ENCODE data around the gene EMC7. TPM values are rescaled to one million over a fixed set of nuclear protein-coding genes. Genes with fewer than 3 reads are reported as not detected.

Gene EMC7
- total RNA-seq, 4 donors from 2014 or later: 34.6 to 49.2 (median 43.2) TPM

- H3K9me3 ChIP-seq: no peaks in the 10 kb centered on the region
- peaks cover 0 to 31% (median 8%) of the 10 kb centered on the region in 3 donors for H3K4me1 ChIP-seq
- no peaks in the 10 kb centered on the region for H3K36me3 ChIP-seq
- no peak for ATAC-seq
- peak overlapping the region; percentile 85 to 99 for H3K4me3 ChIP-seq
- TF ChIP-seq CTCF (IDR thresholded peaks at IDR 0.05) (no peak), POLR2AphosphoS5 (IDR thresholded peaks at IDR 0.05) (no peak), EP300 (IDR thresholded peaks at IDR 0.05) (no peak), POLR2A (IDR thresholded peaks at IDR 0.05) (no peak)
- H3K27me3 ChIP-seq: no peaks in the 10 kb centered on the region
- H3K27ac ChIP-seq: peak overlapping the region; percentile 71 to 98 (median 95)
- 54 to 100% methylated on average over 1 of the region's 1 CpG for WGBS, 2 donors (ENCODE audit: low coverage in 1 of 2)
These were observed 61.9 kb downstream of the EMC7 start for GRCh38 chr15:34039790-34040113.

GRCh38 chr15:34038871-34039789, 62.5 kb downstream of the EMC7 start, which contains the start of gene AVEN:
TSS of gene AVEN (minus strand) at chr15:34039204. CDS start at chr15:34039046, 158 bp downstream.
- no peaks in the 10 kb centered on the region for H3K9me3 ChIP-seq
- no peaks in the 10 kb centered on the region for H3K27me3 ChIP-seq
- peak within 1 kb of the TSS; percentile 71 to 98 (median 95) for H3K27ac ChIP-seq
- H3K36me3 ChIP-seq: no peaks in the 10 kb centered on the region
- 1 to 2% methylated on average over 18 to 23 of the region's 82 CpGs for WGBS, 2 donors (ENCODE audit: low coverage in 1 of 2)
- H3K4me3 ChIP-seq: peak within 1 kb of the TSS; percentile 85 to 99
- TF ChIP-seq EP300 (IDR thresholded peaks at IDR 0.05) (no peak), POLR2A (IDR thresholded peaks at IDR 0.05) (peak in 1 of 2 donors; percentile 10), POLR2AphosphoS5 (IDR thresholded peaks at IDR 0.05) (no peak), CTCF (IDR thresholded peaks at IDR 0.05) (peak in 1 of 4 experiments; percentile 1)
- peaks cover 0 to 31% (median 8%) of the 10 kb centered on the region in 3 donors for H3K4me1 ChIP-seq
- ATAC-seq: peak; percentile 82

GRCh38 chr15:34038023-34038870, 63.4 kb downstream of the EMC7 start:
- H3K27ac ChIP-seq: peak overlapping the region; percentile 71 to 98 (median 95)
- WGBS, 2 donors (ENCODE audit: low coverage in 1 of 2): 0 to 1% methylated on average over 13 to 15 of the region's 70 CpGs
- H3K36me3 ChIP-seq: no peaks in the 10 kb centered on the region
- H3K4me3 ChIP-seq: peak overlapping the region; percentile 85 to 99
- H3K9me3 ChIP-seq: no peaks in the 10 kb centered on the region
- TF ChIP-seq EP300 (IDR thresholded peaks at IDR 0.05) (no peak), POLR2AphosphoS5 (IDR thresholded peaks at IDR 0.05) (peak; percentile 64), POLR2A (IDR thresholded peaks at IDR 0.05) (peak; percentile 53 to 69), CTCF (IDR thresholded peaks at IDR 0.05) (peak in 1 of 4 experiments; percentile 9)
- peaks cover 0 to 31% (median 8%) of the 10 kb centered on the region in 3 donors for H3K4me1 ChIP-seq
- no peaks in the 10 kb centered on the region for H3K27me3 ChIP-seq
- ATAC-seq: peak; percentile 93

Other genes with a start within 250 kb of the EMC7 start
- not detected for gene CHRM5, start 133.4 kb downstream of the EMC7 start, total RNA-seq
- gene AVEN, start 62.7 kb downstream of the EMC7 start, total RNA-seq: 10 to 100 TPM; 14.8 to 38.7 (median 26.9) TPM
- 1 to 10 TPM in 3 of 4 donors, under 1 TPM in 1; 0.82 to 1.6 (median 1.4) TPM for gene PGBD4, start 221 bp upstream of the EMC7 start, total RNA-seq
- 10 to 100 TPM; 28.6 to 60.7 (median 40.0) TPM for gene KATNBL1, start 108.2 kb upstream of the EMC7 start, total RNA-seq
- 100 to 1,000 TPM; 138 to 173 (median 161) TPM for gene EMC4, start 123.2 kb upstream of the EMC7 start, total RNA-seq
- gene SLC12A6, start 235.9 kb upstream of the EMC7 start, total RNA-seq: 10 to 100 TPM; 12.0 to 19.0 (median 15.7) TPM
- 100 to 1,000 TPM in 2 of 4 donors, 10 to 100 TPM in 2; 93.3 to 128 (median 108) TPM for gene NOP10, start 241.3 kb upstream of the EMC7 start, total RNA-seq
- under 1 TPM in 1 of 4 donors, not detected in 3; 0.12 TPM for gene NUTM1, start 241.5 kb upstream of the EMC7 start, total RNA-seq